ENCODE results near the gene CSAD. TPM values are rescaled to one million over a fixed set of nuclear protein-coding genes. Genes with fewer than 3 reads are reported as not detected.

Gene CSAD
- total RNA-seq, 1 experiment from 2014 or later, result 15.4 TPM

- H3K4me1 ChIP-seq (ENCODE audit: control insufficient read depth, insufficient read depth, low read length), result peaks cover 22% of the 10 kb centered on the region
- no peak overlapping the region for H3K4me3 ChIP-seq (ENCODE audit: low read depth in 2 of 2, low read length in 2 of 2)
- in situ Hi-C loops (cut with HindIII; ENCODE audit: low pct_unique_long_range_greater_than_20kb, low sequenced_read_pairs) (no loop called here), intact Hi-C loops (cut with micrococcal nuclease; ENCODE audit: unreplicated experiment) (no loop called here)
- H3K27ac ChIP-seq (ENCODE audit: low read length), result no peak overlapping the region
- no peaks in the 10 kb centered on the region for H3K27me3 ChIP-seq (ENCODE audit: control insufficient read depth, insufficient read depth, low read length)
- no peak for DNase-seq (ENCODE audit: low read depth, low spot score)
- BruUV-seq (replicated peaks), result no TSS peak
- ChIA-PET CTCF (no interaction called here), POLR2A (no interaction called here)
- TF ChIP-seq POLR2AphosphoS5 (IDR thresholded peaks at IDR 0.05; ENCODE audit: low read depth, low read length) (no peak), TCF7L2 (IDR thresholded peaks at IDR 0.05; ENCODE audit: low read depth, low read length) (no peak), SIN3A (IDR thresholded peaks at IDR 0.05; ENCODE audit: borderline replicate concordance, insufficient read depth, low read depth, low read length) (no peak), CTCF (IDR thresholded peaks at IDR 0.05) (no peak), REST (IDR thresholded peaks at IDR 0.05; ENCODE audit: insufficient read depth in 1 of 2, low read depth in 2 of 2, low read length in 1 of 2) (no peak)
- no peak for ATAC-seq
- H3K36me3 ChIP-seq (ENCODE audit: control insufficient read depth, insufficient read depth, low read length), result no peaks in the 10 kb centered on the region
- H3K9me3 ChIP-seq (ENCODE audit: control insufficient read depth, insufficient read depth, low read depth, low read length), result no peaks in the 10 kb centered on the region
Measured at GRCh38 chr12:53176750-53177149, 4.0 kb downstream of the CSAD start.

- no peak for DNase-seq (ENCODE audit: low read depth, low spot score)
Measured at GRCh38 chr12:53174881-53175491, 5.7 kb downstream of the CSAD start.

More at GRCh38 chr12:53174881-53175491, 5.7 kb downstream of the CSAD start:
- in situ Hi-C loops (cut with HindIII; ENCODE audit: low pct_unique_long_range_greater_than_20kb, low sequenced_read_pairs), result no loop called here
- POLR2A ChIA-PET, result no interaction called here
- H3K4me3 ChIP-seq (ENCODE audit: low read depth in 2 of 2, low read length in 2 of 2), result no peak overlapping the region
- H3K27ac ChIP-seq (ENCODE audit: low read length), result no peak overlapping the region
- peak; percentile 90 for ATAC-seq
- peaks cover 18% of the 10 kb centered on the region for H3K4me1 ChIP-seq (ENCODE audit: control insufficient read depth, insufficient read depth, low read length)
- TF ChIP-seq TCF7L2 (IDR thresholded peaks at IDR 0.05; ENCODE audit: low read depth, low read length) (no peak), CTCF (IDR thresholded peaks at IDR 0.05) (peak; percentile 76; the same call in 1 of the 2 replicates), REST (IDR thresholded peaks at IDR 0.05; ENCODE audit: insufficient read depth in 1 of 2, low read depth in 2 of 2, low read length in 1 of 2) (no peak)
- no peaks in the 10 kb centered on the region for H3K36me3 ChIP-seq (ENCODE audit: control insufficient read depth, insufficient read depth, low read length)
- BruUV-seq (replicated peaks), result no TSS peak
- CTCF ChIA-PET, result interaction anchor here (0.5 to 1.7 kb wide), 5 partner anchors 12 to 105 kb away, joined by 3 to 5 read pairs (median 3); partner anchors contain the start of gene SPRYD3
- intact Hi-C loops (cut with micrococcal nuclease; ENCODE audit: unreplicated experiment), result no loop called here
- H3K27me3 ChIP-seq (ENCODE audit: control insufficient read depth, insufficient read depth, low read length), result no peaks in the 10 kb centered on the region
- no peaks in the 10 kb centered on the region for H3K9me3 ChIP-seq (ENCODE audit: control insufficient read depth, insufficient read depth, low read depth, low read length)
